Fibroblast of lung (primary cell): ENCODE results near the gene CCNK. TPM values are rescaled to one million over a fixed set of nuclear protein-coding genes. Genes with fewer than 3 reads are reported as not detected.

Experiments used
- DNase-seq, 2 donors: peaks; one replicate each; pipeline versions ENCODE4 v3.0.0 to v3.0.0-alpha.2; 2010; ENCODE audit warnings: low read depth in 2 of 2
- H2AFZ ChIP-seq: 2 replicates; pipeline ENCODE4 v1.5.1; 2012; ENCODE audit warnings: low read length, control low read depth, inconsistent platforms
- H3K27ac ChIP-seq: 2 replicates; pipeline ENCODE4 v1.5.1; 2011; ENCODE audit warnings: low read length, control low read depth; ENCODE audit not compliant: insufficient read depth
- H3K27me3 ChIP-seq: 2 replicates; pipeline ENCODE4 v1.5.1; 2011; ENCODE audit warnings: mild to moderate bottlenecking, low read length; ENCODE audit not compliant: control insufficient read depth, insufficient read depth
- H3K36me3 ChIP-seq: 2 replicates; pipeline ENCODE4 v1.5.1; 2011; ENCODE audit warnings: low read length; ENCODE audit not compliant: control insufficient read depth, insufficient read depth
- H3K4me1 ChIP-seq: 2 replicates; pipeline ENCODE4 v1.5.1; 2011; ENCODE audit warnings: low read length; ENCODE audit not compliant: control insufficient read depth, insufficient read depth; ENCODE audit errors: extremely low read depth
- H3K4me2 ChIP-seq: 2 replicates; pipeline ENCODE4 v1.5.1; 2011; ENCODE audit warnings: low read length, control low read depth; ENCODE audit not compliant: insufficient read depth; ENCODE audit errors: extremely low read depth
- H3K4me3 ChIP-seq, 4 experiments: fragments of 200-600 bp in 1 of 4; sonication (generic) in 1 of 4; replicated peaks in 1 of 4; 2 replicates each; pipeline ENCODE4 v1.5.1; 2011 to 2016; ENCODE audit warnings: low read length in 4 of 4, low read depth in 3 of 4, mild to moderate bottlenecking in 3 of 4, control low read depth in 2 of 4, inconsistent platforms in 1 of 4, mixed read lengths in 1 of 4; ENCODE audit not compliant: insufficient read depth in 1 of 4; ENCODE audit errors: control extremely low read depth in 1 of 4
- H3K79me2 ChIP-seq: 2 replicates; pipeline ENCODE4 v1.5.1; 2012; ENCODE audit warnings: mild to moderate bottlenecking, low read length, inconsistent platforms; ENCODE audit not compliant: control insufficient read depth, insufficient read depth
- H3K9ac ChIP-seq: 2 replicates; pipeline ENCODE4 v1.5.1; 2011; ENCODE audit warnings: mild to moderate bottlenecking, low read length, control low read depth; ENCODE audit not compliant: insufficient read depth
- H3K9me3 ChIP-seq: 2 replicates; pipeline ENCODE4 v1.5.1; 2012; ENCODE audit warnings: low read depth, low read length; ENCODE audit not compliant: control insufficient read depth, insufficient read depth
- H4K20me1 ChIP-seq: 2 replicates; pipeline ENCODE4 v1.5.1; 2011; ENCODE audit warnings: low read length; ENCODE audit not compliant: control insufficient read depth, insufficient read depth; ENCODE audit errors: extremely low read depth
- EZH2 ChIP-seq: IDR thresholded peaks from 2 replicates; pipeline ENCODE4 v1.5.1; 2012; ENCODE audit warnings: low read length, control low read depth, mild to moderate bottlenecking; ENCODE audit errors: missing control alignments
- polyA plus RNA-seq, 2 donors: library from polyadenylated mRNA; depleted of rRNA in 1 of 2; stranded (reverse) in 1 of 2; unstranded in 1 of 2; fragments of >200 nt; gene quantifications; 2 replicates each; pipeline ENCODE4 v1.2.1, GENCODE V29; 2011 to 2012; ENCODE audit warnings: missing spikeins in 1 of 2
- total RNA-seq: library from RNA; depleted of rRNA; stranded (reverse); fragments of >200 nt; gene quantifications from 2 replicates; pipeline ENCODE4 v1.2.1, GENCODE V29; 2014
- TF ChIP-seq, protein P1 (sequence below), 2 donors: IDR thresholded peaks in 1 of 2; conservative IDR thresholded peaks in 1 of 2; 1 replicate in 1 of 2; 2 replicates in 1 of 2; pipeline ENCODE4 v1.5.1; 2011 to 2012; ENCODE audit warnings: low read length in 2 of 2, control low read depth in 1 of 2, inconsistent platforms in 1 of 2, low read depth in 1 of 2, mild to moderate bottlenecking in 1 of 2

The CCNK gene
- total and polyA plus RNA-seq, 2 donors (not counting 1 experiment from before 2014, with no cell fraction given): 7.3 to 51.0 TPM

DNA sequence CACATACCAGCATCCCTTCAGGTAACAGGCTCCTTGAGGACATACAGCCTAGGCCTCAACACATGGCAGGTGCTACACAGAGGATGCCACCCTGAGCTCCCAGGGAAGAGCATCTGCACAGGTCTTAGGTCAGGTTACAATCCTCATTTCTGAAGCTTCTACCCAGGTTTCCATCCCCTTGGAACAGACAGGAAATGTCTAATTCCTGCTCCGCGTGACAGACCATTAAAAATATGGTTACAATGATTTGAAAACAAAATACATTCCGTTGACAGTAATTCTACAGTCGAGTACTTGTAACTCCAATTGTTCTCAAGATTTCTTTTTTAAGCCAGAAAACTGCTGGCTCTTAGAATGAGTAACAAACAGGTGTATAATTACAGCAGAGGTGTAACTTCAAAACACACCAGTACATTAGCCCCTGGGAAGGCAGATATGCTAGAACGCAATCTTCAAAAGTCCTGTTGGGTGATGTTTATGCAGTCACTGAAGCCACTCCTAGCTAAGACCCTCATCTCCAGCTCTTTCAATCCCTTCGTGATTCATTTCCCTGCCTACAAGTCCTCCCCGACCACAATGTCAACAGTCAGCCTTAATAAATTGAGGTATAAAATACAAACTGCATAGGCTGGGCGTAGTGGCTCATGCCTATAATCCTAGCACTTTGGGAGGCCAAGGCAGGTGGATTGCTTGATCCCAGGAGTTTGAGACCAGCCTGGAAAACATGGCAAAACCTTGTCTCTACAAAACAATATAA lies 12.2 kb upstream of the CCNK start:
- no peaks in the 10 kb centered on the region for H4K20me1 ChIP-seq
- TF ChIP-seq EZH2: no peak
- TF ChIP-seq, protein P1, sequence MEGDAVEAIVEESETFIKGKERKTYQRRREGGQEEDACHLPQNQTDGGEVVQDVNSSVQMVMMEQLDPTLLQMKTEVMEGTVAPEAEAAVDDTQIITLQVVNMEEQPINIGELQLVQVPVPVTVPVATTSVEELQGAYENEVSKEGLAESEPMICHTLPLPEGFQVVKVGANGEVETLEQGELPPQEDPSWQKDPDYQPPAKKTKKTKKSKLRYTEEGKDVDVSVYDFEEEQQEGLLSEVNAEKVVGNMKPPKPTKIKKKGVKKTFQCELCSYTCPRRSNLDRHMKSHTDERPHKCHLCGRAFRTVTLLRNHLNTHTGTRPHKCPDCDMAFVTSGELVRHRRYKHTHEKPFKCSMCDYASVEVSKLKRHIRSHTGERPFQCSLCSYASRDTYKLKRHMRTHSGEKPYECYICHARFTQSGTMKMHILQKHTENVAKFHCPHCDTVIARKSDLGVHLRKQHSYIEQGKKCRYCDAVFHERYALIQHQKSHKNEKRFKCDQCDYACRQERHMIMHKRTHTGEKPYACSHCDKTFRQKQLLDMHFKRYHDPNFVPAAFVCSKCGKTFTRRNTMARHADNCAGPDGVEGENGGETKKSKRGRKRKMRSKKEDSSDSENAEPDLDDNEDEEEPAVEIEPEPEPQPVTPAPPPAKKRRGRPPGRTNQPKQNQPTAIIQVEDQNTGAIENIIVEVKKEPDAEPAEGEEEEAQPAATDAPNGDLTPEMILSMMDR (conservative IDR thresholded peaks at IDR 0.05 in 1 of 2, IDR thresholded peaks at IDR 0.05 in 1 of 2; ENCODE audit: low read depth in 1 of 2, low read length in 2 of 2): no peak
- no peak overlapping the region for H2AFZ ChIP-seq
- no peaks in the 10 kb centered on the region for H3K36me3 ChIP-seq
- no peak overlapping the region for H3K4me3 ChIP-seq
- H3K9ac ChIP-seq: no peak overlapping the region
- no peak overlapping the region for H3K4me2 ChIP-seq
- DNase-seq: peak in 1 of 2 donors; percentile 45
- no peaks in the 10 kb centered on the region for H3K27me3 ChIP-seq
- H3K79me2 ChIP-seq: peaks cover 44% of the 10 kb centered on the region
- H3K27ac ChIP-seq: no peak overlapping the region
- H3K4me1 ChIP-seq: no peaks in the 10 kb centered on the region
- no peaks in the 10 kb centered on the region for H3K9me3 ChIP-seq

GRCh38 chr14:99471731-99472130 lies 9.5 kb upstream of the CCNK start:
- Histone ChIP-seq H3K36me3 (no peaks in the 10 kb centered on the region), H3K27ac (no peak overlapping the region), H3K9ac (no peak overlapping the region), H3K9me3 (no peaks in the 10 kb centered on the region), H3K4me3 (no peak overlapping the region), H4K20me1 (no peaks in the 10 kb centered on the region), H2AFZ (no peak overlapping the region), H3K79me2 (peaks cover 60% of the 10 kb centered on the region), H3K4me1 (no peaks in the 10 kb centered on the region), H3K4me2 (no peak overlapping the region), H3K27me3 (no peaks in the 10 kb centered on the region)
- TF ChIP-seq, protein P1 (conservative IDR thresholded peaks at IDR 0.05 in 1 of 2, IDR thresholded peaks at IDR 0.05 in 1 of 2; ENCODE audit: low read depth in 1 of 2, low read length in 2 of 2): no peak
- no peak for TF ChIP-seq EZH2
- no peak for DNase-seq

DNA sequence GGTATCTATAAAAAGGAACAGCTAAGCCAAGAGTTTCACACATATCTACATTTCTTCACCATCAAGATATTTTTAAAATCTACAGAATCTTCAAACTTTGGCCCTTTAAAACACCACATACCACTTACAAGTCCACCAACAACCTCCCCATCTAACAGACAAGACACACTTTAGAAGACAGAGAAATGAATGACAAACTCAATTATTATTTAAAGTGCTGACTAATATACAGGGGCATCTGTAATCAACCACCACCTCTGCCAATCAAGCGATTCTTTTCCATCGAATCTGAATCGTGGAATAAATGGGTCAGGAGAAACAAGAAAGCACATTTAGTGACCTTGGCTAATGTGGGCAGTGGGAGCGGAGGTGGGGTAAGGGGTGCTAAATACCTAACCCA lies 8.3 kb upstream of the CCNK start:
- Histone ChIP-seq H3K79me2 (peaks cover 62% of the 10 kb centered on the region), H4K20me1 (no peaks in the 10 kb centered on the region), H3K9ac (no peak overlapping the region), H3K4me1 (no peaks in the 10 kb centered on the region), H2AFZ (no peak overlapping the region), H3K9me3 (no peaks in the 10 kb centered on the region), H3K36me3 (no peaks in the 10 kb centered on the region), H3K27ac (no peak overlapping the region), H3K27me3 (no peaks in the 10 kb centered on the region), H3K4me2 (no peak overlapping the region), H3K4me3 (no peak overlapping the region)
- peak in 1 of 2 donors; percentile 34 for DNase-seq
- no peak for TF ChIP-seq EZH2
- TF ChIP-seq, protein P1 (conservative IDR thresholded peaks at IDR 0.05 in 1 of 2, IDR thresholded peaks at IDR 0.05 in 1 of 2; ENCODE audit: low read depth in 1 of 2, low read length in 2 of 2): no peak
